DOHH2 (cell line): ENCODE measurements around the gene IFNG.
"Not testable (repeated sequence)": the region's sequence is repeated elsewhere in the genome, so short reads cannot be mapped to it uniquely, and the experiment has no call there.

Experiments
- H3F3A ChIP-seq: fragments of 200-600 bp; sonication (generic), shearing (Covaris generic); 2 replicates; pipeline ENCODE4 v1.6.0; 2016; ENCODE audit warnings: antibody characterized with exemption, mild to moderate bottlenecking; ENCODE audit not compliant: control insufficient read depth, insufficient read depth
- H3K27ac ChIP-seq: fragments of 200-600 bp; sonication (generic); 2 replicates; pipeline ENCODE4 v1.5.1; 2014; ENCODE audit warnings: low read depth, mild to moderate bottlenecking, low read length, moderate library complexity
- H3K27me3 ChIP-seq: fragments of 200-600 bp; sonication (generic); 2 replicates; pipeline ENCODE4 v1.6.1; 2014; ENCODE audit warnings: mild to moderate bottlenecking, low read length, mixed read lengths; ENCODE audit not compliant: control insufficient read depth
- H3K36me3 ChIP-seq: fragments of 200-600 bp; sonication (generic); 2 replicates; pipeline ENCODE4 v1.6.1; 2014; ENCODE audit warnings: mild to moderate bottlenecking, low read length, moderate library complexity, mixed read lengths; ENCODE audit not compliant: control insufficient read depth
- H3K4me1 ChIP-seq: fragments of 200-600 bp; sonication (generic); 2 replicates; pipeline ENCODE4 v1.6.1; 2014; ENCODE audit warnings: mild to moderate bottlenecking, low read length, mixed read lengths; ENCODE audit not compliant: control insufficient read depth
- H3K4me2 ChIP-seq: fragments of 200-600 bp; sonication (generic); 2 replicates; pipeline ENCODE4 v1.6.0; 2014; ENCODE audit warnings: mild to moderate bottlenecking, low read length, moderate library complexity
- H3K4me3 ChIP-seq: fragments of 200-600 bp; sonication (generic); 2 replicates; pipeline ENCODE4 v1.5.1; 2014; ENCODE audit warnings: mild to moderate bottlenecking, low read length, mixed read lengths
- H3K79me2 ChIP-seq: fragments of 200-600 bp; sonication (generic); 2 replicates; pipeline ENCODE4 v1.6.1; 2014; ENCODE audit warnings: mild to moderate bottlenecking, low read length, mixed read lengths; ENCODE audit not compliant: control insufficient read depth
- H3K9me2 ChIP-seq: fragments of 200-600 bp; sonication (generic); replicated peaks from 2 replicates; pipeline ENCODE4 v1.6.1; 2014; ENCODE audit warnings: mild to moderate bottlenecking, low read length, mixed read lengths; ENCODE audit not compliant: control insufficient read depth
- H3K9me3 ChIP-seq: fragments of 200-600 bp; sonication (generic); 2 replicates; pipeline ENCODE4 v1.6.1; 2014; ENCODE audit warnings: antibody characterized with exemption, low read length, mixed read lengths; ENCODE audit not compliant: control insufficient read depth, insufficient read depth
- H4K20me1 ChIP-seq: fragments of 200-600 bp; sonication (generic); 2 replicates; pipeline ENCODE4 v1.6.0; 2014; ENCODE audit warnings: low read depth, mild to moderate bottlenecking, antibody characterized with exemption, low read length, moderate library complexity; ENCODE audit not compliant: control insufficient read depth, insufficient read depth
- EZH2phosphoT487 ChIP-seq: fragments of 200-600 bp; sonication (generic); IDR thresholded peaks from 2 replicates; pipeline ENCODE4 v1.6.1; 2017; ENCODE audit warnings: borderline replicate concordance, mild to moderate bottlenecking, antibody characterized with exemption, low read length, moderate library complexity, mixed read lengths
- TF ChIP-seq, protein P1 (sequence below): fragments of 200-600 bp; sonication (generic); IDR thresholded peaks from one replicate; pipeline ENCODE4 v1.5.1; 2014; ENCODE audit warnings: antibody characterized with exemption, mild to moderate bottlenecking, low read depth, low read length; ENCODE audit not compliant: poor library complexity, severe bottlenecking

The IFNG gene

DNA sequence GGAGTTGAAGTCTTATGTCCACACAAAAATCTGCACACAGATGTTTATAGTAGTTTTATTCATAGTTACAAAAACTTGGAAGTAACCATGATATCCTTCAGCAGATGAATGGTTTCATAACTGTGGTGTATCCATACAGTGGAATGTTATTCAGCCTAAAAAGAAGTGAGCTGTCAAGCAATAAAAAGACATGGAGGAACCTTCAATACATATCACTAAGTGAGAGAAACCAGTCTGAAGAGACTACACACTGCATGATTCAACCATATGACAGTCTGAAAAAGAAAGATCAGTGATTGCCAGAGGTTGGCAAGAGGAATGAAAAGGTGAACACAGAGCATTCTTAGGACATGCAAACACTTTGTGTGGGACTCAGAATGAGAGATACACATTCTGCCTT, 18.6 kb upstream of the IFNG start:
- no peaks in the 10 kb centered on the region for H3K27me3 ChIP-seq
- H3K4me3 ChIP-seq: no peak overlapping the region
- peaks cover 33% of the 10 kb centered on the region for H3K4me1 ChIP-seq
- H3K79me2 ChIP-seq: no peaks in the 10 kb centered on the region
- no peaks in the 10 kb centered on the region for H4K20me1 ChIP-seq
- TF ChIP-seq, protein P1, sequence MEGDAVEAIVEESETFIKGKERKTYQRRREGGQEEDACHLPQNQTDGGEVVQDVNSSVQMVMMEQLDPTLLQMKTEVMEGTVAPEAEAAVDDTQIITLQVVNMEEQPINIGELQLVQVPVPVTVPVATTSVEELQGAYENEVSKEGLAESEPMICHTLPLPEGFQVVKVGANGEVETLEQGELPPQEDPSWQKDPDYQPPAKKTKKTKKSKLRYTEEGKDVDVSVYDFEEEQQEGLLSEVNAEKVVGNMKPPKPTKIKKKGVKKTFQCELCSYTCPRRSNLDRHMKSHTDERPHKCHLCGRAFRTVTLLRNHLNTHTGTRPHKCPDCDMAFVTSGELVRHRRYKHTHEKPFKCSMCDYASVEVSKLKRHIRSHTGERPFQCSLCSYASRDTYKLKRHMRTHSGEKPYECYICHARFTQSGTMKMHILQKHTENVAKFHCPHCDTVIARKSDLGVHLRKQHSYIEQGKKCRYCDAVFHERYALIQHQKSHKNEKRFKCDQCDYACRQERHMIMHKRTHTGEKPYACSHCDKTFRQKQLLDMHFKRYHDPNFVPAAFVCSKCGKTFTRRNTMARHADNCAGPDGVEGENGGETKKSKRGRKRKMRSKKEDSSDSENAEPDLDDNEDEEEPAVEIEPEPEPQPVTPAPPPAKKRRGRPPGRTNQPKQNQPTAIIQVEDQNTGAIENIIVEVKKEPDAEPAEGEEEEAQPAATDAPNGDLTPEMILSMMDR: no peak
- H3K4me2 ChIP-seq: no peak overlapping the region
- H3K27ac ChIP-seq: no peak overlapping the region
- no peaks in the 10 kb centered on the region for H3K36me3 ChIP-seq
- no peaks in the 10 kb centered on the region for H3K9me2 ChIP-seq
- H3F3A ChIP-seq: peaks cover 6% of the 10 kb centered on the region; the same call in 1 of the 2 replicates
- H3K9me3 ChIP-seq: no peaks in the 10 kb centered on the region

DNA sequence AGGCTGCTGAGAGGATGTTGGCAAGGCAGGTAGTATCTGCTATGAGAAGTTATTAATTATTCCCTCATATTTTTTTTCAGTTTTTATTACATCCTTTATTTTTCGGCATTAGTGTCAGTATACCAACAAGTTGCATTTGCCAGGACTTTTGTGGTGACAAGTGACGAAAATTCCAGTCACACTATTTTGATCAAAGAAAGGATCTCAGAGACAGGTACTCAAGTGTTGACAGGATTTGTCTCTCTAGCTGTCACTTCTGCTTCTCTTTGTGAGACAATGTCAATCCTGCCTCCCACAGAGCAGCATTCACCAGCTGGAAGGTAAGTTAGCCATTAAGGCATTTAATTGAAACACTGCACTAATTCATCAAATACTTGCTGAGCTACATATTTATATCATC, 18.0 kb upstream of the IFNG start:
- TF ChIP-seq EZH2phosphoT487: no peak
- Histone ChIP-seq H4K20me1 (no peaks in the 10 kb centered on the region), H3K27ac (no peak overlapping the region), H3F3A (peaks cover 6% of the 10 kb centered on the region; the same call in 1 of the 2 replicates), H3K4me1 (peaks cover 33% of the 10 kb centered on the region), H3K9me3 (no peaks in the 10 kb centered on the region), H3K36me3 (no peaks in the 10 kb centered on the region), H3K9me2 (no peaks in the 10 kb centered on the region), H3K27me3 (no peaks in the 10 kb centered on the region), H3K4me3 (no peak overlapping the region), H3K4me2 (no peak overlapping the region), H3K79me2 (no peaks in the 10 kb centered on the region)

DNA sequence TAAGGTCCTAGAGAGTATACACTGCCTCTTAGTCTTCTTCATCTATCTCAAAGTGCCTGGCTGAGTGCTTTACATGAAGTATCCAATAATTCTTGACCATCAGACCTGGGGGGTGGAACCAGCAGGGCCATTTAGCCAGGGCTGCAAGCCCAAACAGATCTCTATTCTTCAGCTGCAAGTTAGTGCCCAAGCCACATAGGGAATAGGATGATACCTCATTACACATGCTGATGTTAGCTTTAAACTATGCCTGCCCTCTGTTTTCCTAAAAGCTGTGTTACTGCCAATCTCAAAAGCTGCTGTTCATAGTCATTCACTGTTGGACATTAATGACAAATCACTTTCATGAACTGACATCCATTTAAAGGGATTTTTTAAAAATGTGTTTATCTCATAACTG, 16.7 kb upstream of the IFNG start:
- H3K36me3 ChIP-seq: no peaks in the 10 kb centered on the region
- no peak for TF ChIP-seq EZH2phosphoT487
- TF ChIP-seq, protein P1: no peak
- peaks cover 6% of the 10 kb centered on the region; the same call in 1 of the 2 replicates for H3F3A ChIP-seq
- H3K4me1 ChIP-seq: peaks cover 27% of the 10 kb centered on the region
- peak overlapping the region; percentile 29; the same call in 1 of the 2 replicates for H3K4me3 ChIP-seq
- no peaks in the 10 kb centered on the region for H3K27me3 ChIP-seq
- no peaks in the 10 kb centered on the region for H3K9me3 ChIP-seq
- H3K27ac ChIP-seq: peak overlapping the region; percentile 42
- no peaks in the 10 kb centered on the region for H3K9me2 ChIP-seq
- H3K4me2 ChIP-seq: peak overlapping the region; percentile 49
- H4K20me1 ChIP-seq: no peaks in the 10 kb centered on the region
- H3K79me2 ChIP-seq: no peaks in the 10 kb centered on the region

DNA sequence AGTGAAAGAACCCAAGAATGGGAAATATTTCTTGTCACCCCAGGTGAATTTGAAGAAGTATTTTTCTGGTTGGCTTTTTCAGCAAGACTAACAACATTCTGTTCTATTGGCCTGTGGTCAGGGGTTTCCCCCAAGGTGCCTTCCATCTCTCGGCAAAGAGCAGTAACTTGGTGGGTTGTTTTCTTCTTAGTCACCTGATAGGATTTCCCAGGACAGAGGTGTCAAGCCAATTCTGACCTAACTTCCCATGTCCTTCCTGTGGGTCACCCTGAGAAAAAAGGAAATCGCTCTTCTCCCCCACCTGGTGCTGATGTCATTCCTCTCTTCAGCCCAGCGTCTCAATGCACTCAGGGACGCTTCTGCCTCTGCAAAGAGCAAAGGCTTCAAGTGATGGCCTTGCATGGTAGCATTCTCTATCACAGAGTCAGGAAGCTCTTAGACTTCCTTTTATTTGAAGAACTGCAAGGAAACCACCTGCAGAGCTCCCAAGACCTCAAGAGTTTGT, 16.1 kb upstream of the IFNG start:
- TF ChIP-seq, protein P1: no peak
- TF ChIP-seq EZH2phosphoT487: no peak
- Histone ChIP-seq H3K27me3 (no peaks in the 10 kb centered on the region), H3K4me3 (peak overlapping the region; percentile 29; the same call in 1 of the 2 replicates), H3K4me2 (peak overlapping the region; percentile 49), H3K27ac (peak overlapping the region; percentile 42), H3K4me1 (peaks cover 20% of the 10 kb centered on the region), H4K20me1 (no peaks in the 10 kb centered on the region), H3K79me2 (no peaks in the 10 kb centered on the region), H3K9me3 (no peaks in the 10 kb centered on the region), H3K9me2 (no peaks in the 10 kb centered on the region), H3K36me3 (no peaks in the 10 kb centered on the region), H3F3A (peaks cover 6% of the 10 kb centered on the region; the same call in 1 of the 2 replicates)

DNA sequence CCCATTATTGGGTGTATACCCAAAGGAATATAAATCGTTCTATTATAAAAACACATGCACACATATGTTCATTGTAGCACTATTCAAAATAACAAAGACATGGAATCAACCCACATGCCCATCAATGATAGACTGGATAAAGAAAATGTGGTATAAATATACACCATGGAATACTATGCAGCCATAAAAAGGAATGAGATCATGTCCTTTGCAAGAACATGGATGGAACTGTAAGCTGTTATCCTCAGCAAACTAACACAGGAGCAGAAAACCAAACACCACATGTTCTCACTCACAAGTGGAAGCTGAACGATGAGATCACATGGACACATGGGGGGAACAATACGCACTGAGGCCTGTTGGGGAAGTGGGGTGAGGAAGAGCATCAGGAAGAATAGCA, 15.2 kb upstream of the IFNG start:
- not testable (repeated sequence) for H3K4me2 ChIP-seq, H3F3A ChIP-seq, H3K27me3 ChIP-seq, H3K9me3 ChIP-seq, H3K27ac ChIP-seq, H3K36me3 ChIP-seq, H3K9me2 ChIP-seq, H3K79me2 ChIP-seq, H4K20me1 ChIP-seq, H3K4me3 ChIP-seq
- H3K4me1 ChIP-seq: peaks cover 18% of the 10 kb centered on the region
